ENCODE results near the gene FANCG. TPM values are rescaled to one million over a fixed set of nuclear protein-coding genes. Genes with fewer than 3 reads are reported as not detected.

Gene FANCG
- total and polyA plus RNA-seq, 4 donors: 3.6 to 17.8 (median 12.5) TPM

DNA sequence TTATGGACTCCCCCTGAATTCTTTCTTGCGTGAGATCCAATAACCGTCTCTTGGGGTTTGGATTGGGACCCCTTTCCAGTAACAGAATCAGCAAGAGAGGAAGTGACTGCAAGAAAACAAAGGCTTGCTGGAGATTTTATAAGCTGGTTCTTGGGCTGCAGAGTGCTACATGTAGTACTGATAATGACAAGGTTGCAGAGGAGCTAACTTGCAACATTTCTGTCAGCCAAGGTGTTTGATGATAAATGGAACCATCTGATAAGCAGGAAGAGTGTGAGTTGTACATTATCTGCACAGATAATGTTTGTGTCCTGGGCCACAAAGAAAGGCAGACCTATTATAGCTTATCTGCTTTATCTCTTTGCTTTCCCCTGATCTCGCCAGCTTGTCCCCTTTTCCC is 53.1 kb downstream of the FANCG start:
- intact Hi-C loops (cut with DNase I): no loop called here
- 68 to 69% methylated on average over 3 of the region's 3 CpGs for WGBS, 2 donors
- H3K4me3 ChIP-seq (ENCODE audit: low read length in 2 of 2): no peak overlapping the region
- no peaks in the 10 kb centered on the region for H3K4me1 ChIP-seq (ENCODE audit: control insufficient read depth in 1 of 2, insufficient read depth in 2 of 2, low read length in 2 of 2)
- DNase-seq: no peak
- H3K27me3 ChIP-seq (ENCODE audit: control insufficient read depth in 1 of 2, insufficient read depth in 2 of 2, low read length in 1 of 2): no peaks in the 10 kb centered on the region
- H3K27ac ChIP-seq (ENCODE audit: low read depth in 1 of 2, low read length in 2 of 2): no peak overlapping the region
- no peak for ATAC-seq (ENCODE audit: low FRiP score)
- H3K36me3 ChIP-seq (ENCODE audit: control insufficient read depth in 1 of 2, insufficient read depth in 2 of 2, low read length in 1 of 2): peaks cover 0 to 4% of the 10 kb centered on the region in 2 donors
- no peaks in the 10 kb centered on the region for H3K9me3 ChIP-seq (ENCODE audit: control insufficient read depth, low read length)

Other genes with a start within 250 kb of the FANCG start
- under 1 TPM; 0.57 to 0.88 TPM for gene PHF24, start 121.7 kb downstream of the FANCG start, total RNA-seq
- gene PHF24, start 121.7 kb downstream of the FANCG start, polyA plus RNA-seq: not detected
- 10 to 100 TPM; 33.7 to 96.0 TPM for gene DNAJB5, start 90.2 kb downstream of the FANCG start, total RNA-seq
- 10 to 100 TPM; 15.7 to 29.2 TPM for gene DNAJB5, start 90.2 kb downstream of the FANCG start, polyA plus RNA-seq
- 100 to 1,000 TPM; 187 to 192 TPM for gene VCP, start 7.3 kb downstream of the FANCG start, total RNA-seq
- 10 to 100 TPM; 50.5 to 70.9 TPM for gene VCP, start 7.3 kb downstream of the FANCG start, polyA plus RNA-seq
- gene PIGO, start 16.6 kb upstream of the FANCG start, total RNA-seq: 10 to 100 TPM; 12.0 to 16.8 TPM
- gene PIGO, start 16.6 kb upstream of the FANCG start, polyA plus RNA-seq: 10 to 100 TPM in 1 of 2 donors, 1 to 10 TPM in 1; 8.8 to 22.5 TPM
- gene STOML2, start 23.2 kb upstream of the FANCG start, total RNA-seq: 10 to 100 TPM; 47.2 to 49.2 TPM
- 10 to 100 TPM; 74.5 to 85.3 TPM for gene STOML2, start 23.2 kb upstream of the FANCG start, polyA plus RNA-seq
- 10 to 100 TPM; 25.4 to 29.6 TPM for gene ATOSB, start 35.9 kb upstream of the FANCG start, total RNA-seq
- 10 to 100 TPM; 11.8 to 34.0 TPM for gene ATOSB, start 35.9 kb upstream of the FANCG start, polyA plus RNA-seq
- 10 to 100 TPM; 30.6 to 33.7 TPM for gene UNC13B, start 82.1 kb upstream of the FANCG start, total RNA-seq
- gene UNC13B, start 82.1 kb upstream of the FANCG start, polyA plus RNA-seq: 10 to 100 TPM in 1 of 2 donors, 1 to 10 TPM in 1; 8.0 to 30.0 TPM

All from aorta (tissue), 5 donors.